ENCODE results near the gene CIAO2B. TPM values are rescaled to one million over a fixed set of nuclear protein-coding genes. Genes with fewer than 3 reads are reported as not detected.

Gene CIAO2B
- polyA plus RNA-seq, 1 experiment = 131 TPM

DNA sequence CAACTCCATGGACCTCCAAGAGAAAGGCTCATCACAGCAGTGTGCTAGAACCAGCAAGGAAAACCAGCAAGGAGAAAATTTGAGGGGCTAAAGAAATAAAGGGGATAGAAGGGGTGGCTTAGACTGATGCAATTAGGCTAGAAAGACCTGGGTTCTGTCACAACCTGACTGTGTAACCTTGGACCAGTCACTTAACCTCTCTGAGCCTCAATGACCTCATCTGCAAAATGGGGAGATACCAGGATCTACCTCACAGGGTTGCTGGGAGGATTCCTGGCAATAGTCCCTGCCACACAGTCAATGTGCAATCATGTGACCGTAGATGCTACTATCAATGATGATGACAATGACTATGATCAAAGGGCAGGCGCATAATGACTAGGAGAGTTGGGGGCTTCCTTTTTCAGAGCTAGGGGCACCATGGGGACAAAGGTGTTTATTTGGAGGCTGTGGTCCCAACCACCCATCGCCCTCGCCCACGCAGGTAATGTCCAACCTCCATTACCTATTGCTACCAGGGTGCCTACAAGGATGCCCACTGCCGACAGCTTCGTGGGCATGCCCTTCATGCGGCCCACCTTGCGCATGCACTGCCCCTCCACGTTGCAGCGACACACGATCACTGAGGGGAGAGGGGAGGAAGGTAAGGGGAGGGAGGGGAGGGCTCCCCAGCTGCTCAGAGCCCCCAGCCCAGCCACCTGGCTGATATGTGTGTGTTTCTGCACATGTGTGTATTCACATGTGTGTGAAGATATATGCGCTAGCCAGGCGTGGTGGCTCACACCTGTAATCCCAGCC is 25.2 kb downstream of the CIAO2B start:
- Histone ChIP-seq H3K9me3 (ENCODE audit: control insufficient read depth, insufficient read depth, low read length) (no peaks in the 10 kb centered on the region; the same call in 1 of the 2 replicates), H3K27me3 (ENCODE audit: control insufficient read depth, insufficient read depth, low read length) (no peaks in the 10 kb centered on the region), H3K4me3 (ENCODE audit: low read depth, low read length) (no peak overlapping the region), H3K27ac (ENCODE audit: low read depth, low read length) (no peak overlapping the region)
- DNase-seq (ENCODE audit: low read depth, low spot score) = no peak
- TF ChIP-seq, protein P1, sequence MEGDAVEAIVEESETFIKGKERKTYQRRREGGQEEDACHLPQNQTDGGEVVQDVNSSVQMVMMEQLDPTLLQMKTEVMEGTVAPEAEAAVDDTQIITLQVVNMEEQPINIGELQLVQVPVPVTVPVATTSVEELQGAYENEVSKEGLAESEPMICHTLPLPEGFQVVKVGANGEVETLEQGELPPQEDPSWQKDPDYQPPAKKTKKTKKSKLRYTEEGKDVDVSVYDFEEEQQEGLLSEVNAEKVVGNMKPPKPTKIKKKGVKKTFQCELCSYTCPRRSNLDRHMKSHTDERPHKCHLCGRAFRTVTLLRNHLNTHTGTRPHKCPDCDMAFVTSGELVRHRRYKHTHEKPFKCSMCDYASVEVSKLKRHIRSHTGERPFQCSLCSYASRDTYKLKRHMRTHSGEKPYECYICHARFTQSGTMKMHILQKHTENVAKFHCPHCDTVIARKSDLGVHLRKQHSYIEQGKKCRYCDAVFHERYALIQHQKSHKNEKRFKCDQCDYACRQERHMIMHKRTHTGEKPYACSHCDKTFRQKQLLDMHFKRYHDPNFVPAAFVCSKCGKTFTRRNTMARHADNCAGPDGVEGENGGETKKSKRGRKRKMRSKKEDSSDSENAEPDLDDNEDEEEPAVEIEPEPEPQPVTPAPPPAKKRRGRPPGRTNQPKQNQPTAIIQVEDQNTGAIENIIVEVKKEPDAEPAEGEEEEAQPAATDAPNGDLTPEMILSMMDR (IDR thresholded peaks at IDR 0.05; ENCODE audit: low read depth, low read length) = no peak
- ChIA-PET CTCF (interaction anchor here (1.1 to 2.3 kb wide), 6 partner anchors 10 to 22 kb away, joined by 3 to 11 read pairs (median 6); partner anchors contain the start of gene CDH16), POLR2A (no interaction called here)

DNA sequence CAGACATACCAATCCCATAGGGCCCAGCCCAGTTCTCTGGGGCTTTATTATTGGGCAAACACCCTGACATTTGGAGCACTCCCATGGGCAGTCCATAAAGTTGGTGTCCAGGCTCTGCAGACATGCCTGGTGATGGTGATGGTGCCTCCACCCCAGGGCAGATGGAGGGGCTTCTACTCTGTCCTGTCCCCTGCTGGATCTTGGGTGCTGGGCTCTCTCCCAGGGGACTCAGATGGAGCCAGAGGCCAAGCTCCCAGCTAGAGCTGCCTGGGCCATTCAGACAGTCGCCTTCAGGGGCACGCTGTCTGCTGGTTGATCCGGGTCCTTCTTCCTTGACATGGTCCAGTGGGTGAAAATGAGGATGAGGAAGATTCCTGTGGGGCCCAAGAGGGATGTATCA is 26.1 kb downstream of the CIAO2B start:
- no peak for DNase-seq (ENCODE audit: low read depth, low spot score)
- Histone ChIP-seq H3K27ac (ENCODE audit: low read depth, low read length) (no peak overlapping the region), H3K4me3 (ENCODE audit: low read depth, low read length) (no peak overlapping the region), H3K9me3 (ENCODE audit: control insufficient read depth, insufficient read depth, low read length) (no peaks in the 10 kb centered on the region; the same call in 1 of the 2 replicates), H3K27me3 (ENCODE audit: control insufficient read depth, insufficient read depth, low read length) (no peaks in the 10 kb centered on the region)
- TF ChIP-seq, protein P1 (IDR thresholded peaks at IDR 0.05; ENCODE audit: low read depth, low read length) = no peak
- POLR2A ChIA-PET = no interaction called here
- CTCF ChIA-PET = no interaction called here

GRCh38 chr16:66906916-66907836 is 27.0 kb downstream of the CIAO2B start:
- TF ChIP-seq, protein P1 (IDR thresholded peaks at IDR 0.05; ENCODE audit: low read depth, low read length) = no peak
- ChIA-PET POLR2A (no interaction called here), CTCF (interaction anchor here (1.3 kb wide), 1 partner anchor 12 kb away, joined by 3 read pairs; the partner anchor contains the start of gene CDH16)
- H3K9me3 ChIP-seq (ENCODE audit: control insufficient read depth, insufficient read depth, low read length) = no peaks in the 10 kb centered on the region
- no peak overlapping the region for H3K4me3 ChIP-seq (ENCODE audit: low read depth, low read length)
- DNase-seq (ENCODE audit: low read depth, low spot score) = no peak
- no peak overlapping the region for H3K27ac ChIP-seq (ENCODE audit: low read depth, low read length)
- no peaks in the 10 kb centered on the region for H3K27me3 ChIP-seq (ENCODE audit: control insufficient read depth, insufficient read depth, low read length)

- H3K9me3 ChIP-seq (ENCODE audit: control insufficient read depth, insufficient read depth, low read length) = no peaks in the 10 kb centered on the region
- H3K27me3 ChIP-seq (ENCODE audit: control insufficient read depth, insufficient read depth, low read length) = no peaks in the 10 kb centered on the region
- H3K4me3 ChIP-seq (ENCODE audit: low read depth, low read length) = no peak overlapping the region
- DNase-seq (ENCODE audit: low read depth, low spot score) = no peak
- TF ChIP-seq, protein P1 (IDR thresholded peaks at IDR 0.05; ENCODE audit: low read depth, low read length) = no peak
- POLR2A ChIA-PET = interaction anchor here (0.8 to 1.6 kb wide), 2 partner anchors 13 to 20 kb away, joined by 3 to 4 read pairs; partner anchors contain the start of gene CDH16
- CTCF ChIA-PET = interaction anchor here (1.3 to 2.0 kb wide), 3 partner anchors 11 to 23 kb away, joined by 3 to 12 read pairs (median 9); partner anchors contain the start of gene CDH16
- no peak overlapping the region for H3K27ac ChIP-seq (ENCODE audit: low read depth, low read length)
Observed at GRCh38 chr16:66905633-66906539, 28.3 kb downstream of the CIAO2B start.
